ENCODE results near the gene MEF2D. TPM values are rescaled to one million over a fixed set of nuclear protein-coding genes. Genes with fewer than 3 reads are reported as not detected.

The MEF2D gene
- total RNA-seq, 1 donor from 2014 or later = 60.8 TPM

DNA sequence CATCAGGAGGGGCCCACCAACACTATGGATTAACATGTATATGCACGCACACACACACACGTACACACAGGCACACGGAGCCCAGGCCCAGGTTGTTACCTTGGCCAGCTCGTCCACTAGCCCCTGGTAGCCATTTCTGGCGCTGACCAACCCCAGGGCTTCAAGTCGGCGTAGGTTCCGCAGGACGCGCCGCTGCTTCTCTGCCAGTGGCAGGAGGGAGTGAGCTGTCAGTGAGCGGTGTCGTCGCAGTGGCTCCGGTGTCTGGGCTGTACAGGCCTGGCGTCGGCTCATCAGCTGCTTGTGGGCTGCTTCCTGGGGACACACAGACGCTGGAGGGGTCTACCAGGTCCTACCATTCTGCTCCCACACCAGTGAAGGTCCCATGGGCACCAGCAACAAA lies 29.4 kb upstream of the MEF2D start:
- H3K36me3 ChIP-seq = no peaks in the 10 kb centered on the region
- H3K4me3 ChIP-seq = no peak overlapping the region
- no peaks in the 10 kb centered on the region for H3K27me3 ChIP-seq
- intact Hi-C loops (cut with DNase I) = no loop called here
- DNase-seq = peak; percentile 51
- no peaks in the 10 kb centered on the region for H3K4me1 ChIP-seq
- TF ChIP-seq, protein P1, sequence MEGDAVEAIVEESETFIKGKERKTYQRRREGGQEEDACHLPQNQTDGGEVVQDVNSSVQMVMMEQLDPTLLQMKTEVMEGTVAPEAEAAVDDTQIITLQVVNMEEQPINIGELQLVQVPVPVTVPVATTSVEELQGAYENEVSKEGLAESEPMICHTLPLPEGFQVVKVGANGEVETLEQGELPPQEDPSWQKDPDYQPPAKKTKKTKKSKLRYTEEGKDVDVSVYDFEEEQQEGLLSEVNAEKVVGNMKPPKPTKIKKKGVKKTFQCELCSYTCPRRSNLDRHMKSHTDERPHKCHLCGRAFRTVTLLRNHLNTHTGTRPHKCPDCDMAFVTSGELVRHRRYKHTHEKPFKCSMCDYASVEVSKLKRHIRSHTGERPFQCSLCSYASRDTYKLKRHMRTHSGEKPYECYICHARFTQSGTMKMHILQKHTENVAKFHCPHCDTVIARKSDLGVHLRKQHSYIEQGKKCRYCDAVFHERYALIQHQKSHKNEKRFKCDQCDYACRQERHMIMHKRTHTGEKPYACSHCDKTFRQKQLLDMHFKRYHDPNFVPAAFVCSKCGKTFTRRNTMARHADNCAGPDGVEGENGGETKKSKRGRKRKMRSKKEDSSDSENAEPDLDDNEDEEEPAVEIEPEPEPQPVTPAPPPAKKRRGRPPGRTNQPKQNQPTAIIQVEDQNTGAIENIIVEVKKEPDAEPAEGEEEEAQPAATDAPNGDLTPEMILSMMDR (IDR thresholded peaks at IDR 0.05) = no peak
- no peak overlapping the region for H3K27ac ChIP-seq
- ATAC-seq = no peak
- no peaks in the 10 kb centered on the region for H3K9me3 ChIP-seq

DNA sequence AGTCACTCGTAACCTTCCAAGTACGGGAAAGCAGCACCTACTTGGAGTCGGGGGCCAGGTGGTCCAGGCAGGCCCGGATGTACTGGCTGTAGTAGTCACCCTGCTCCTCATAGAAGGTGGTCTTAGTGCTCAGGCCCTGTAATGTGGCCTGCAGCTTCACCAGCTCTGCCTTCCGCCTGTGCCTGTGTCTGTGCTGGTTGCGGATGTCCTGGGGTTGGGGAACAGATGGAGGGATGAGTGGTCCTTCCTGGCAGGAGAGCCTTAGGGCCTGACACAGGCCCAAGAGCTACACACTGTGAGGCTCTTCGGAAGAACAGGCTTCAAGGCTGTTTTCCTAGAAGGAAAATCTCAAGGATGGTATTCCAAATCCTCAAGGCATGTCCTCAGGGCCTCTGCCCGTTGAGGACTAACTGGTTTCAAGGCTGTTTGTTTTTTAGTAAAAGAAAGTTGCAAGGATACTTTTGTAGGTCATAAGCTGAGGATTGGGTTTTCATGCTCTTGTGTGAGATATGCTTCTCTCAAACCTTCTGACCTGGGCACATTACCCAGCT lies 28.4 kb upstream of the MEF2D start:
- intact Hi-C loops (cut with DNase I) = no loop called here
- H3K9me3 ChIP-seq = no peaks in the 10 kb centered on the region
- no peak overlapping the region for H3K4me3 ChIP-seq
- H3K36me3 ChIP-seq = no peaks in the 10 kb centered on the region
- H3K4me1 ChIP-seq = no peaks in the 10 kb centered on the region
- no peaks in the 10 kb centered on the region for H3K27me3 ChIP-seq
- DNase-seq (peak; percentile 39), ATAC-seq (no peak)
- H3K27ac ChIP-seq = no peak overlapping the region
- TF ChIP-seq, protein P1 (IDR thresholded peaks at IDR 0.05) = no peak

DNA sequence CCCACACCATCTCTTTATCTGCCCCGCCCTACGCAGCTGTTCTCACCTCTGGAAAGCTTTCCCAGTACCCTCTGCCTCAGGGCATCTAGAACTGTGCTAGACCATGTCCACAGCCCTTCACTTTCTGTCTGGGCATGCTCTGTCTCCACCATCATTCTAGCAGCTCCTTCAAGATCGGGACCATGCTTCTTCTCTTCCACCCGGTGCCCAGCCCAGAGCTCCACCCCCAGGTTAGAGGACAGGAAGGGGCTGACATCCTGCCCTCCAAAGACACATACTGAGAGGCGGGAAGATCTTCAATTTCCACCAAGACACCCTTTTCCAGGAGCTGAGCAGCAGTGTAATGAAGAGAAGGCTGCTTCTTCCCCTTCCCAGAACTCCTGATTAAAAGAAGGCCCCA lies 27.7 kb upstream of the MEF2D start:
- TF ChIP-seq, protein P1 (IDR thresholded peaks at IDR 0.05) = no peak
- H3K27me3 ChIP-seq = no peaks in the 10 kb centered on the region
- no peak for ATAC-seq
- intact Hi-C loops (cut with DNase I) = no loop called here
- no peak overlapping the region for H3K4me3 ChIP-seq
- H3K27ac ChIP-seq = no peak overlapping the region
- no peaks in the 10 kb centered on the region for H3K36me3 ChIP-seq
- DNase-seq = peak; percentile 18
- H3K4me1 ChIP-seq = no peaks in the 10 kb centered on the region
- H3K9me3 ChIP-seq = no peaks in the 10 kb centered on the region

DNA sequence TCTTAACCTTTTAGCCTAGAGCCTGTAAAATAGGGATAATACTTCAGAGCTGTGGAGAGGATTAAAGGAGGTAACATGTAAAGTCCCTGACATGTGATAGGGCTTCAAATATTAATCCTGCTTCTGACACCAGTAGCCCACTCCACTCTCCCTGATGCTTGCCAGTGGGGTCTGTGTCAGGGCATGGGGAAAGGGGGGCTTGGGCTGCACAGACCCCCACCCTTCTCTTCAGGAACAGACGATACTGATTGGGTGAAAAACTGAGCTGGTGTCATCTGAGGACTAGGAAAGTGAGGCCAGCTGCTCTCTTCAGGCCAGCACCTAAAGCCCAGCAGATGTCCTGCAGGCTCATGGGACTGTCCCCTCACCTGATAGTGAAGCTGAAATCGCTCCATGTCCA lies 27.0 kb upstream of the MEF2D start:
- TF ChIP-seq, protein P1 (IDR thresholded peaks at IDR 0.05) = no peak
- DNase-seq (peak; percentile 19), ATAC-seq (no peak)
- Histone ChIP-seq H3K36me3 (no peaks in the 10 kb centered on the region), H3K4me1 (no peaks in the 10 kb centered on the region), H3K27me3 (no peaks in the 10 kb centered on the region), H3K9me3 (no peaks in the 10 kb centered on the region), H3K4me3 (no peak overlapping the region), H3K27ac (no peak overlapping the region)
- intact Hi-C loops (cut with DNase I) = no loop called here

DNA sequence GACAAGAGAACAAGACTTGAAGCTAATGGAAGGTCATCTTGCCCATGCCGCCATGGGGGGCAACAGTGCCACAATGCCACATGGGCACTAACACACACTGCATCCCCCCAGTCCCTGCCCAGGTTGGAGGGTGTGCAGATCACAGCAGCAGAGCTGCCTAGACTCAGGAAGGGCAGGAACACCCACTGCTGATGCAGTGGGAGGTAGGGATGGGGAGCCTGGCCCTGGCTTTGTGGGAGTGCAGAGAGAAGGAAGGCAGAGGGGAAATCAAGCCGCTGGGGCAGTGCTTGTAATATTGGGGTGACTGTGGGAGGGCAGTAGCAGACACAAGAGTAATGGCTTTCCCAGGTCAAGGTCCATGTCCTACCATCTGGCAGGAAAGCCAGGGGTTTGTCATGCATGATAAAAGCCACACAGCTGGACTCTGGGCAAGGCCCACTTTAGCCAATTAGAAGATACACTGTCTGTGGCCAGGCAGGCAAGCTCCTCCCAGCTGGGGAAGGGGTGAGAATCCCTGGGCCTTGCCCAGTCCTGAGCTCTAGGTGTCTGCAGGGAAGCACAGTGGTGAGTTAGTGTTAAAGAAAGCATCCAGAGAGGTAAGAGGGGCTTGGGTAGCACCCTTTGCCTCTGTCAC lies 25.4 kb upstream of the MEF2D start:
- DNase-seq (peak; percentile 31), ATAC-seq (peak; percentile 24)
- intact Hi-C loops (cut with DNase I) = no loop called here
- no peaks in the 10 kb centered on the region for H3K9me3 ChIP-seq
- H3K27ac ChIP-seq = no peak overlapping the region
- no peaks in the 10 kb centered on the region for H3K27me3 ChIP-seq
- no peak overlapping the region for H3K4me3 ChIP-seq
- no peaks in the 10 kb centered on the region for H3K4me1 ChIP-seq
- TF ChIP-seq, protein P1 (IDR thresholded peaks at IDR 0.05) = no peak
- no peaks in the 10 kb centered on the region for H3K36me3 ChIP-seq
